Thymus (tissue), 11 donors: ENCODE data around the gene SEZ6. TPM values are rescaled to one million over a fixed set of nuclear protein-coding genes. Genes with fewer than 3 reads are reported as not detected.
"Not testable (repeated sequence)": the region's sequence is repeated elsewhere in the genome, so short reads cannot be mapped to it uniquely, and the experiment has no call there.

Experiments
- DNase-seq, 9 donors: peaks; one replicate each; pipeline ENCODE4 v3.0.0-alpha.2; 2013; ENCODE audit warnings: low spot score in 9 of 9, low read depth in 6 of 9, missing footprints in 1 of 9
- H3K27ac ChIP-seq, 2 donors: one replicate each; pipeline ENCODE4 v1.5.1; 2013; ENCODE audit warnings: control low read depth in 1 of 2, low read depth in 1 of 2, low read length in 1 of 2, mild to moderate bottlenecking in 1 of 2, moderate library complexity in 1 of 2
- H3K27me3 ChIP-seq, 2 donors: one replicate each; pipeline ENCODE4 v1.5.1; 2013; ENCODE audit warnings: low read length in 1 of 2; ENCODE audit not compliant: control insufficient read depth in 2 of 2, insufficient read depth in 1 of 2
- H3K36me3 ChIP-seq, 2 donors: one replicate each; pipeline ENCODE4 v1.5.1; 2013; ENCODE audit warnings: low read length in 1 of 2, mild to moderate bottlenecking in 1 of 2, moderate library complexity in 1 of 2; ENCODE audit not compliant: control insufficient read depth in 2 of 2, insufficient read depth in 2 of 2
- H3K4me1 ChIP-seq, 2 donors: one replicate each; pipeline ENCODE4 v1.5.1; 2013; ENCODE audit warnings: low read length in 2 of 2; ENCODE audit not compliant: control insufficient read depth in 2 of 2, insufficient read depth in 2 of 2
- H3K4me3 ChIP-seq, 2 donors: one replicate each; pipeline ENCODE4 v1.5.1; 2013; ENCODE audit warnings: low read length in 2 of 2, control low read depth in 1 of 2, mild to moderate bottlenecking in 1 of 2
- H3K9me3 ChIP-seq, 2 donors: one replicate each; pipeline ENCODE4 v1.5.1; 2013; ENCODE audit warnings: low read length in 1 of 2, mild to moderate bottlenecking in 1 of 2; ENCODE audit not compliant: control insufficient read depth in 2 of 2, insufficient read depth in 1 of 2
- WGBS: extraction: QIAGEN DNeasy Blood & Tissue Kit; methylation state at CpG from one replicate; pipeline ENCODE4 v1.1.7; 2013; 5-methylcytosine and 5-hydroxymethylcytosine counted together
- polyA plus RNA-seq: library from polyadenylated mRNA; stranded (reverse); fragments of 200-250 nt; gene quantifications from one replicate; pipeline ENCODE4 v1.2.3, GENCODE V29; 2013
- total RNA-seq: library from RNA; stranded (reverse); fragments of 120-200 nt; gene quantifications from one replicate; pipeline ENCODE4 v1.2.4, GENCODE V29; 2013
- donor health status: healthy.

Gene SEZ6
- total and polyA plus RNA-seq, 2 donors: 0.09 to 0.48 TPM

- WGBS: 99% methylated on average over 4 of the region's 4 CpGs
- H3K9me3 ChIP-seq: no peaks in the 10 kb centered on the region
- no peak for DNase-seq
- no peaks in the 10 kb centered on the region for H3K27me3 ChIP-seq
- H3K27ac ChIP-seq: no peak overlapping the region
- H3K4me1 ChIP-seq: peaks cover 15 to 37% of the 10 kb centered on the region in 2 donors
- no peak overlapping the region for H3K4me3 ChIP-seq
- H3K36me3 ChIP-seq: peaks cover 14 to 56% of the 10 kb centered on the region in 2 donors
Observed at GRCh38 chr17:28944343-28944742, 61.5 kb downstream of the SEZ6 start.

- no peaks in the 10 kb centered on the region for H3K27me3 ChIP-seq
- peaks cover 5 to 35% of the 10 kb centered on the region in 2 donors for H3K4me1 ChIP-seq
- H3K9me3 ChIP-seq: no peaks in the 10 kb centered on the region
- no peak for DNase-seq
- WGBS: 95% methylated on average over 2 of the region's 2 CpGs
- H3K36me3 ChIP-seq: peaks cover 17 to 61% of the 10 kb centered on the region in 2 donors
- no peak overlapping the region for H3K4me3 ChIP-seq
- no peak overlapping the region for H3K27ac ChIP-seq
Observed at GRCh38 chr17:28942925-28943324, 62.9 kb downstream of the SEZ6 start.

GRCh38 chr17:28941251-28941650 is 64.6 kb downstream of the SEZ6 start:
- Histone ChIP-seq H3K9me3 (no peaks in the 10 kb centered on the region), H3K27me3 (no peaks in the 10 kb centered on the region), H3K4me3 (no peak overlapping the region), H3K27ac (no peak overlapping the region), H3K36me3 (peaks cover 17 to 59% of the 10 kb centered on the region in 2 donors), H3K4me1 (peaks cover 5 to 27% of the 10 kb centered on the region in 2 donors)
- DNase-seq: no peak
- 98% methylated on average over 1 of the region's 1 CpG for WGBS

- Histone ChIP-seq H3K27me3 (no peaks in the 10 kb centered on the region), H3K27ac (no peak overlapping the region), H3K9me3 (no peaks in the 10 kb centered on the region), H3K36me3 (peaks cover 15 to 62% of the 10 kb centered on the region in 2 donors), H3K4me1 (peaks cover 5 to 28% of the 10 kb centered on the region in 2 donors), H3K4me3 (no peak overlapping the region)
- WGBS: 96% methylated on average over 3 of the region's 3 CpGs
- DNase-seq: no peak
Observed at GRCh38 chr17:28940675-28941074, 65.2 kb downstream of the SEZ6 start.

GRCh38 chr17:28940142-28940541 is 65.7 kb downstream of the SEZ6 start:
- no peak overlapping the region for H3K4me3 ChIP-seq

GRCh38 chr17:28938552-28938951 is 67.3 kb downstream of the SEZ6 start:
- Histone ChIP-seq H3K9me3 (no peaks in the 10 kb centered on the region), H3K4me1 (peaks cover 5 to 28% of the 10 kb centered on the region in 2 donors), H3K4me3 (no peak overlapping the region), H3K27ac (no peak overlapping the region), H3K36me3 (peaks cover 8 to 63% of the 10 kb centered on the region in 2 donors), H3K27me3 (no peaks in the 10 kb centered on the region)
- DNase-seq: no peak

More at GRCh38 chr17:28940142-28940541, 65.7 kb downstream of the SEZ6 start:
- 81% methylated on average over 3 of the region's 3 CpGs for WGBS
- H3K27me3 ChIP-seq: no peaks in the 10 kb centered on the region
- peaks cover 12 to 63% of the 10 kb centered on the region in 2 donors for H3K36me3 ChIP-seq
- DNase-seq: no peak
- peaks cover 5 to 26% of the 10 kb centered on the region in 2 donors for H3K4me1 ChIP-seq
- no peaks in the 10 kb centered on the region for H3K9me3 ChIP-seq
- no peak overlapping the region for H3K27ac ChIP-seq

GRCh38 chr17:28937044-28937729 is 68.6 kb downstream of the SEZ6 start:
- H3K27me3 ChIP-seq: no peaks in the 10 kb centered on the region
- no peak for DNase-seq
- H3K36me3 ChIP-seq: peaks cover 11 to 65% of the 10 kb centered on the region in 2 donors
- H3K4me1 ChIP-seq: peaks cover 5 to 25% of the 10 kb centered on the region in 2 donors
- no peak overlapping the region for H3K4me3 ChIP-seq
- no peak overlapping the region for H3K27ac ChIP-seq
- H3K9me3 ChIP-seq: no peaks in the 10 kb centered on the region
- WGBS: 69% methylated on average over 5 of the region's 5 CpGs

- H3K9me3 ChIP-seq: no peaks in the 10 kb centered on the region
- H3K27me3 ChIP-seq: no peaks in the 10 kb centered on the region
- H3K36me3 ChIP-seq: peaks cover 13 to 61% of the 10 kb centered on the region in 2 donors
- peaks cover 5 to 24% of the 10 kb centered on the region in 2 donors for H3K4me1 ChIP-seq
- no peak overlapping the region for H3K4me3 ChIP-seq
- DNase-seq: no peak
- 94% methylated on average over 8 of the region's 8 CpGs for WGBS
- H3K27ac ChIP-seq: no peak overlapping the region
Observed at GRCh38 chr17:28935744-28936460, 69.9 kb downstream of the SEZ6 start.

GRCh38 chr17:28934508-28934907 is 71.3 kb downstream of the SEZ6 start:
- Histone ChIP-seq H3K4me1 (peaks cover 5 to 24% of the 10 kb centered on the region in 2 donors), H3K36me3 (peaks cover 10 to 57% of the 10 kb centered on the region in 2 donors)
- not testable (repeated sequence) for H3K9me3 ChIP-seq, H3K4me3 ChIP-seq, DNase-seq, H3K27me3 ChIP-seq, H3K27ac ChIP-seq
- 97% methylated on average over 8 of the region's 8 CpGs for WGBS
